ENCODE results near the gene SYNGR2.

DNA sequence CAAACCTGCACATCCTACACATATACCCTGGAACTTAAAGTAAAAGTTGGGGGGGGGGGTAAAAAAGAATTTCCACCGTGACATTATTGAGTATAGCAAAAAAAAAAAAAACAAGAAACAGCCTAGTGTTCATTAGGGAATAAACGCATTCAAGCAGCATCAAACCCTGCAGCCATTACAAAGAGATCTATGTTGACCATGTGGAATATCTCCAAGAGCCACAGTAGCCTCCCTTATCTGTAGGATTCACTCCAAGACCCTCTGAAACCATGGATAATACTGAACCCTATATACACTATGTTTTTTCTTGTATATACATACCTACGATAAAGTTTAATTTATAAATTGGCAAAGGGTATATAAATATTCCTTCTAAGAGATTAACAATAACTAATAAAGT, 40.1 kb downstream of the SYNGR2 start:
- TF ChIP-seq, protein P1, sequence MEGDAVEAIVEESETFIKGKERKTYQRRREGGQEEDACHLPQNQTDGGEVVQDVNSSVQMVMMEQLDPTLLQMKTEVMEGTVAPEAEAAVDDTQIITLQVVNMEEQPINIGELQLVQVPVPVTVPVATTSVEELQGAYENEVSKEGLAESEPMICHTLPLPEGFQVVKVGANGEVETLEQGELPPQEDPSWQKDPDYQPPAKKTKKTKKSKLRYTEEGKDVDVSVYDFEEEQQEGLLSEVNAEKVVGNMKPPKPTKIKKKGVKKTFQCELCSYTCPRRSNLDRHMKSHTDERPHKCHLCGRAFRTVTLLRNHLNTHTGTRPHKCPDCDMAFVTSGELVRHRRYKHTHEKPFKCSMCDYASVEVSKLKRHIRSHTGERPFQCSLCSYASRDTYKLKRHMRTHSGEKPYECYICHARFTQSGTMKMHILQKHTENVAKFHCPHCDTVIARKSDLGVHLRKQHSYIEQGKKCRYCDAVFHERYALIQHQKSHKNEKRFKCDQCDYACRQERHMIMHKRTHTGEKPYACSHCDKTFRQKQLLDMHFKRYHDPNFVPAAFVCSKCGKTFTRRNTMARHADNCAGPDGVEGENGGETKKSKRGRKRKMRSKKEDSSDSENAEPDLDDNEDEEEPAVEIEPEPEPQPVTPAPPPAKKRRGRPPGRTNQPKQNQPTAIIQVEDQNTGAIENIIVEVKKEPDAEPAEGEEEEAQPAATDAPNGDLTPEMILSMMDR (optimal IDR thresholded peaks at IDR 0.05 in 1 of 3, IDR thresholded peaks at IDR 0.05 in 1 of 3, conservative IDR thresholded peaks at IDR 0.05 in 1 of 3; ENCODE audit: extremely low read depth in 1 of 3, insufficient read depth in 2 of 3, low read length in 3 of 3) = no peak
- no peak for TF ChIP-seq EZH2 (IDR thresholded peaks at IDR 0.05; ENCODE audit: low read length)
